Uterus (tissue), 4 donors: ENCODE data around the gene NSRP1. TPM values are rescaled to one million over a fixed set of nuclear protein-coding genes. Genes with fewer than 3 reads are reported as not detected.

Experiments
- DNase-seq, 2 donors: peaks; one replicate each; pipeline ENCODE4 v3.0.0-alpha.2; 2019 to 2020
- H3K27ac ChIP-seq, 2 donors: fragments of 200-600 bp; sonication (generic); 1 replicate in 1 of 2; 2 replicates in 1 of 2; pipeline ENCODE4 v1.5.1; 2016 to 2018
- H3K27me3 ChIP-seq, 2 donors: fragments of 200-600 bp; sonication (generic); one replicate each; pipeline ENCODE4 v1.5.1; 2018 to 2019; ENCODE audit warnings: control low read depth in 1 of 2
- H3K36me3 ChIP-seq, 2 donors: fragments of 200-600 bp; sonication (generic); one replicate each; pipeline ENCODE4 v1.5.1; 2019; ENCODE audit warnings: control low read depth in 1 of 2
- H3K4me1 ChIP-seq, 2 donors: fragments of 200-600 bp; sonication (generic); one replicate each; pipeline ENCODE4 v1.5.1; 2018 to 2019; ENCODE audit warnings: control low read depth in 1 of 2
- H3K4me3 ChIP-seq, 2 donors: fragments of 200-600 bp; sonication (generic); 1 replicate in 1 of 2; 2 replicates in 1 of 2; pipeline ENCODE4 v1.5.1; 2018 to 2019; ENCODE audit warnings: mild to moderate bottlenecking in 1 of 2
- H3K9me3 ChIP-seq, 2 donors: fragments of 200-600 bp; sonication (generic); one replicate each; pipeline ENCODE4 v1.5.1; 2019; ENCODE audit warnings: control low read depth in 1 of 2
- POLR2A ChIP-seq, 2 donors: fragments of 450-650 bp; IDR thresholded peaks; one replicate each; pipeline ENCODE4 v1.6.1; 2016; ENCODE audit warnings: antibody characterized with exemption in 2 of 2, mild to moderate bottlenecking in 1 of 2, moderate library complexity in 1 of 2
- intact Hi-C: fragments of 100-400 bp; cut with DNase I; formaldehyde crosslinking; loops from one replicate; pipeline ENCODE4 v1.15.1; 2023; ENCODE audit warnings: low total_unique reads
- total RNA-seq, 4 donors: library from RNA; depleted of rRNA in 3 of 4; stranded (reverse); fragments of >200 nt in 3 of 4; gene quantifications; one replicate each; pipeline versions ENCODE4 v1.1.0 to v1.2.4, GENCODE V29; 2014 to 2023
- TF ChIP-seq, protein P1 (sequence below), 4 experiments: fragments of 200-600 bp in 2 of 4; fragments of 450-650 bp in 2 of 4; sonication (generic) in 2 of 4; IDR thresholded peaks; one replicate each; pipeline ENCODE4 v1.5.1; 2016 to 2019; ENCODE audit warnings: antibody characterized with exemption in 4 of 4, mild to moderate bottlenecking in 2 of 4, moderate library complexity in 1 of 4
- donor health status: DM: yes; HTN: yes; CAD: no.

Gene NSRP1
- total RNA-seq, 4 donors from 2014 or later = 8.8 to 53.1 (median 26.8) TPM

DNA sequence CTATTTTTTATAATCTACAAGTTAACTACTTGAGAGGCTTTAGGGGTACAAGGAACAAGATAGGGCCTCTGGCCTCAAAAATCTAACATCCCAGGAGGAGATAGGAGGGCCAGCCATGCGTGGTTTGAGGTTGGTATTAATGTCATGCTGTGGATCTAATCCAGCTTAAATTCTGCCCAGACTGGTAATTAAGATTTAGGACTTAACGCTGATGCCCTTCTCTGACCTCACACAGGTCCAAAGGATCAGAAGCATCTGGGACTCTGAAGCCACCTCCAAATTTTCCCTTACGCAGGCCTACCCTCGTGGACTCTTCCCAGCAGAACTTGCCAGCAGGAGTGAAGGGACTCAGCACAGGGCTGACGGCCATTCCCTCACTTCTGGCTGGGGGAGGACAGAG, 103.8 kb downstream of the NSRP1 start:
- TF ChIP-seq, protein P1, sequence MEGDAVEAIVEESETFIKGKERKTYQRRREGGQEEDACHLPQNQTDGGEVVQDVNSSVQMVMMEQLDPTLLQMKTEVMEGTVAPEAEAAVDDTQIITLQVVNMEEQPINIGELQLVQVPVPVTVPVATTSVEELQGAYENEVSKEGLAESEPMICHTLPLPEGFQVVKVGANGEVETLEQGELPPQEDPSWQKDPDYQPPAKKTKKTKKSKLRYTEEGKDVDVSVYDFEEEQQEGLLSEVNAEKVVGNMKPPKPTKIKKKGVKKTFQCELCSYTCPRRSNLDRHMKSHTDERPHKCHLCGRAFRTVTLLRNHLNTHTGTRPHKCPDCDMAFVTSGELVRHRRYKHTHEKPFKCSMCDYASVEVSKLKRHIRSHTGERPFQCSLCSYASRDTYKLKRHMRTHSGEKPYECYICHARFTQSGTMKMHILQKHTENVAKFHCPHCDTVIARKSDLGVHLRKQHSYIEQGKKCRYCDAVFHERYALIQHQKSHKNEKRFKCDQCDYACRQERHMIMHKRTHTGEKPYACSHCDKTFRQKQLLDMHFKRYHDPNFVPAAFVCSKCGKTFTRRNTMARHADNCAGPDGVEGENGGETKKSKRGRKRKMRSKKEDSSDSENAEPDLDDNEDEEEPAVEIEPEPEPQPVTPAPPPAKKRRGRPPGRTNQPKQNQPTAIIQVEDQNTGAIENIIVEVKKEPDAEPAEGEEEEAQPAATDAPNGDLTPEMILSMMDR (IDR thresholded peaks at IDR 0.05) = no peak
- no peak for TF ChIP-seq POLR2A (IDR thresholded peaks at IDR 0.05)
- no peak for DNase-seq
- no peaks in the 10 kb centered on the region for H3K9me3 ChIP-seq
- H3K4me3 ChIP-seq = no peak overlapping the region
- no peaks in the 10 kb centered on the region for H3K4me1 ChIP-seq
- H3K27me3 ChIP-seq = no peaks in the 10 kb centered on the region
- H3K27ac ChIP-seq = no peak overlapping the region
- intact Hi-C loops = no loop called here
- no peaks in the 10 kb centered on the region for H3K36me3 ChIP-seq

DNA sequence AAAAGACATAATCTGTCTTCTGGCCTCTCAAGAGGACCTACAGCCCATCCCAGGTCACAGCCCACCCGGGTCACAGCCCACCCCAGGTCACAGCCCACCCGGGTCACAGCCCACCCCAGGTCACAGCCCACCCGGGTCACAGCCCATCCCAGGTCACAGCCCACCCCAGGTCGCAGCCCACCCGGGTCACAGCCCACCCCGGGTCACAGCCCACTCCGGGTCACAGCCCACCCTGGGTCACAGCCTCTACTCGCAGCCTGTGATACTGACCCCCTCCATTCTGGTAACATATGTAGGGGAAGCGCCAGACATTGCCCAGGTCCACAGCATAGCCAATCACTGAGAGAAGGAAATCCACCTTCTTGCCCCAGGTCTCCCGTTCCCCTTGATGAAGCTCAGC, 104.7 kb downstream of the NSRP1 start:
- H3K4me1 ChIP-seq = no peaks in the 10 kb centered on the region
- H3K36me3 ChIP-seq = no peaks in the 10 kb centered on the region
- no peak overlapping the region for H3K4me3 ChIP-seq
- no peak overlapping the region for H3K27ac ChIP-seq
- no peak for DNase-seq
- H3K27me3 ChIP-seq = no peaks in the 10 kb centered on the region
- intact Hi-C loops = no loop called here
- TF ChIP-seq POLR2A (IDR thresholded peaks at IDR 0.05) = no peak
- TF ChIP-seq, protein P1 (IDR thresholded peaks at IDR 0.05) = no peak
- H3K9me3 ChIP-seq = no peaks in the 10 kb centered on the region

DNA sequence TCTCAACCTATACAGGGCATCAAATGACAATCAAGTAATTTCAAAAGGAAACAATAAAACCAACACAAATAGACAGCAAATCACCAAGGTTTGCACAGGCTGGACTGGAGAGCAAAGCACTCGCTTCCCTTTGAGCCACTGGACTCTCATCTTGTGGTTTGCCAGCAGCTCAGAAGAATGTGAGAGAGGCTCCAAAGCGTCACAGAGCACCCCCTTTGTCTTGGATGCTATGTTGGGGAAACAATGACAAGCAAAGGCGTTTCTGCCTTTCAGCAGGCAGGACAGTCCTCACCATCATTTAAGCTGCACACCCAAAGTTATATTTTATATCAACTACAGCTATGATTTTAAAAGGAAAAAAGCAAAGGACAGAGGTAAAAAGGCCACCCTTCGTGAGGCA, 105.6 kb downstream of the NSRP1 start:
- Histone ChIP-seq H3K4me1 (no peaks in the 10 kb centered on the region), H3K9me3 (no peaks in the 10 kb centered on the region), H3K4me3 (no peak overlapping the region), H3K27ac (no peak overlapping the region), H3K27me3 (no peaks in the 10 kb centered on the region), H3K36me3 (no peaks in the 10 kb centered on the region)
- DNase-seq = no peak
- no peak for TF ChIP-seq POLR2A (IDR thresholded peaks at IDR 0.05)
- TF ChIP-seq, protein P1 (IDR thresholded peaks at IDR 0.05) = no peak
- intact Hi-C loops = no loop called here

DNA sequence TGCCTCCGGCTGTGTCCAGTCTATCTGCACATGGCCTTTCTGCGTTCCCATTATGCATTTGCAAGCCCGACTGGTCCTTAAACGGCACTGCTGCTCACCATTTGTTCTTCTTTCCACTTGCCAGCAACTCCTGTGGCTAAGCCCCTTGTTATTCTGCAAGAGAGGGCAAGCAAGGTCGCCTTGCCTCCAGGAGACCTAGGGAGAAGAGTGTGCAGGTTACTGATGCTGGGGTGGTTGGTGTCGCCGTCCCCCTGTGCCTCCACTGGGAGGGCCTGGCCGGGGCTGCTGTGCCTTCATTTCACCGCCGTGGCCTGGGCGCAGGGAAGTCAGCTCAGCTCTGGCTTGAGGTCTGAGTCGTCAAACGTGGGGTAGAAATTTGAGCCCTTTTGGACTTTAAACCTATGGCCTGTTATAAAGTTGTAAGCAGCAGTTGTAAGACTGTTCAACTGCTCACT, 106.1 kb downstream of the NSRP1 start:
- Histone ChIP-seq H3K27ac (no peak overlapping the region), H3K27me3 (no peaks in the 10 kb centered on the region), H3K9me3 (no peaks in the 10 kb centered on the region), H3K4me3 (no peak overlapping the region), H3K4me1 (no peaks in the 10 kb centered on the region), H3K36me3 (no peaks in the 10 kb centered on the region)
- no peak for DNase-seq
- TF ChIP-seq, protein P1 (IDR thresholded peaks at IDR 0.05) = no peak
- TF ChIP-seq POLR2A (IDR thresholded peaks at IDR 0.05) = no peak
- intact Hi-C loops = no loop called here

DNA sequence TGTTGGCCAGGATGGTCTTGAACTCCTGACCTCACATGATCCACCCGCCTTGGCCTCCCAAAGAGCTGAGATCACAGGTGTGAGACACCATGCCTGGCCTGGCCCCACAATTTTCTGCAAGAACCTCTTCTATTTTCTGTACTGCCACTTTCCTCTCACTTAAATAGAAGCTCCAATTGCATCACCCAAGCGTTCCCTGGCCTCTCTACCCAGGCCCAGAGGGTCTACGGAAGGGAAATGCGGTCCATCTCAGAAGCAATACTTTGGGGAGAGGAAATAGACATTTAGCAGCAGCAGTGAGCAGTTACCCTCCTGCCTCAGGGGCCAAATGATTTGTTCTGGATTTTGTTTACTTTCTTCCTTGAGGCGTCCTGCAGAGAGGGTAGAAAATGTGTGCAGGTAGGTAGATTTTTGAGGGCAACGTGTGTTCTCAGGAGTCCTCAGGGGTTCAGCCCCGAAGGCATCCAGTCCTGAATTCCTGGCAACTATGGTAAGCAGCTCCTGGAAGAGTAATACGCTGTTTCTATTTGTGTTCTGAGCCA, 107.9 kb downstream of the NSRP1 start:
- no peak overlapping the region for H3K4me3 ChIP-seq
- no peaks in the 10 kb centered on the region for H3K9me3 ChIP-seq
- no peaks in the 10 kb centered on the region for H3K36me3 ChIP-seq
- intact Hi-C loops = no loop called here
- H3K27ac ChIP-seq = no peak overlapping the region
- no peaks in the 10 kb centered on the region for H3K27me3 ChIP-seq
- TF ChIP-seq, protein P1 (IDR thresholded peaks at IDR 0.05) = no peak
- no peak for TF ChIP-seq POLR2A (IDR thresholded peaks at IDR 0.05)
- no peaks in the 10 kb centered on the region for H3K4me1 ChIP-seq
- DNase-seq = no peak
